SJCRH30 (cell line): Measurements from ENCODE around the gene RHBDF2. TPM values are rescaled to one million over a fixed set of nuclear protein-coding genes. Genes with fewer than 3 reads are reported as not detected.

Experiments
- DNase-seq, 2 experiments: peaks; one replicate each; pipeline ENCODE4 v3.0.0-alpha.2; 2015 to 2020
- H3K27ac ChIP-seq: fragments of 250-450 bp; sonication (Bioruptor Pico); 2 replicates; pipeline ENCODE4 v1.5.1; 2020; ENCODE audit warnings: mild to moderate bottlenecking, moderate library complexity
- H3K27me3 ChIP-seq: fragments of 250-450 bp; sonication (Bioruptor Pico); 2 replicates; pipeline ENCODE4 v1.5.1; 2020; ENCODE audit warnings: mild to moderate bottlenecking, moderate library complexity
- H3K36me3 ChIP-seq: fragments of 250-450 bp; sonication (Bioruptor Pico); 2 replicates; pipeline ENCODE4 v1.5.1; 2020; ENCODE audit warnings: mild to moderate bottlenecking, moderate library complexity
- H3K4me1 ChIP-seq: fragments of 250-450 bp; sonication (Bioruptor Pico); 2 replicates; pipeline ENCODE4 v1.5.1; 2020; ENCODE audit warnings: mild to moderate bottlenecking, moderate library complexity
- H3K4me3 ChIP-seq: fragments of 250-450 bp; sonication (Bioruptor Pico); 2 replicates; pipeline ENCODE4 v1.5.1; 2020; ENCODE audit warnings: mild to moderate bottlenecking, moderate library complexity
- H3K9me3 ChIP-seq: fragments of 250-450 bp; sonication (Bioruptor Pico); replicated peaks from 2 replicates; pipeline ENCODE4 v1.5.1; 2020; ENCODE audit warnings: mild to moderate bottlenecking, moderate library complexity
- total RNA-seq: library from RNA; depleted of rRNA; stranded (reverse); fragments of >200 nt; shearing (Covaris generic); gene quantifications from 2 replicates; pipeline ENCODE4 v1.2.3, GENCODE V29; 2014

The RHBDF2 gene
- total RNA-seq, 1 experiment from 2014 or later: 2.5 TPM

- Histone ChIP-seq H3K36me3 (no peaks in the 10 kb centered on the region; the same call in 1 of the 2 replicates), H3K9me3 (no peaks in the 10 kb centered on the region), H3K4me3 (no peak overlapping the region), H3K27me3 (no peaks in the 10 kb centered on the region), H3K27ac (no peak overlapping the region), H3K4me1 (peaks cover 35% of the 10 kb centered on the region)
- DNase-seq: no peak
These were observed 58.6 kb downstream of the RHBDF2 start for GRCh38 chr17:76442341-76443338.

GRCh38 chr17:76441686-76442340, 59.4 kb downstream of the RHBDF2 start:
- peaks cover 30% of the 10 kb centered on the region for H3K4me1 ChIP-seq
- no peaks in the 10 kb centered on the region for H3K9me3 ChIP-seq
- H3K27ac ChIP-seq: no peak overlapping the region
- no peak for DNase-seq
- no peak overlapping the region for H3K4me3 ChIP-seq
- no peaks in the 10 kb centered on the region; the same call in 1 of the 2 replicates for H3K36me3 ChIP-seq
- no peaks in the 10 kb centered on the region for H3K27me3 ChIP-seq

GRCh38 chr17:76440751-76441362, 60.4 kb downstream of the RHBDF2 start:
- Histone ChIP-seq H3K9me3 (no peaks in the 10 kb centered on the region), H3K27me3 (no peaks in the 10 kb centered on the region), H3K4me3 (no peak overlapping the region), H3K36me3 (no peaks in the 10 kb centered on the region; the same call in 1 of the 2 replicates), H3K4me1 (peaks cover 20% of the 10 kb centered on the region), H3K27ac (no peak overlapping the region)
- DNase-seq: no peak

GRCh38 chr17:76439314-76439928, 61.8 kb downstream of the RHBDF2 start:
- H3K9me3 ChIP-seq: no peaks in the 10 kb centered on the region
- no peak overlapping the region for H3K27ac ChIP-seq
- H3K27me3 ChIP-seq: no peaks in the 10 kb centered on the region
- no peak overlapping the region for H3K4me3 ChIP-seq
- peaks cover 6% of the 10 kb centered on the region; the same call in 1 of the 2 replicates for H3K4me1 ChIP-seq
- no peak for DNase-seq
- peaks cover under 1% of the 10 kb centered on the region for H3K36me3 ChIP-seq

GRCh38 chr17:76438906-76439305, 62.3 kb downstream of the RHBDF2 start:
- H3K27me3 ChIP-seq: no peaks in the 10 kb centered on the region
- H3K36me3 ChIP-seq: peaks cover 2% of the 10 kb centered on the region
- H3K4me1 ChIP-seq: peaks cover under 1% of the 10 kb centered on the region; the same call in 1 of the 2 replicates
- no peaks in the 10 kb centered on the region for H3K9me3 ChIP-seq
- H3K27ac ChIP-seq: no peak overlapping the region
- DNase-seq: no peak
- H3K4me3 ChIP-seq: no peak overlapping the region

GRCh38 chr17:76437467-76438402, 63.5 kb downstream of the RHBDF2 start:
- Histone ChIP-seq H3K9me3 (no peaks in the 10 kb centered on the region), H3K4me3 (no peak overlapping the region), H3K4me1 (no peaks in the 10 kb centered on the region), H3K27me3 (no peaks in the 10 kb centered on the region), H3K27ac (no peak overlapping the region), H3K36me3 (peaks cover 2% of the 10 kb centered on the region)
- DNase-seq: no peak

- no peaks in the 10 kb centered on the region for H3K9me3 ChIP-seq
- H3K4me1 ChIP-seq: no peaks in the 10 kb centered on the region
- no peak overlapping the region for H3K27ac ChIP-seq
- no peaks in the 10 kb centered on the region for H3K27me3 ChIP-seq
- no peak for DNase-seq
- no peak overlapping the region for H3K4me3 ChIP-seq
- peaks cover 2% of the 10 kb centered on the region; the same call in 1 of the 2 replicates for H3K36me3 ChIP-seq
These were observed 65.5 kb downstream of the RHBDF2 start for GRCh38 chr17:76435751-76436150.

GRCh38 chr17:76434870-76435269, 66.4 kb downstream of the RHBDF2 start:
- H3K27ac ChIP-seq: no peak overlapping the region
- H3K36me3 ChIP-seq: peaks cover 2% of the 10 kb centered on the region; the same call in 1 of the 2 replicates
- H3K9me3 ChIP-seq: no peaks in the 10 kb centered on the region
- no peaks in the 10 kb centered on the region for H3K27me3 ChIP-seq
- DNase-seq: no peak
- no peak overlapping the region for H3K4me3 ChIP-seq
- no peaks in the 10 kb centered on the region for H3K4me1 ChIP-seq

GRCh38 chr17:76433693-76434092, 67.5 kb downstream of the RHBDF2 start:
- no peaks in the 10 kb centered on the region for H3K9me3 ChIP-seq
- H3K36me3 ChIP-seq: peaks cover 2% of the 10 kb centered on the region; the same call in 1 of the 2 replicates
- H3K27me3 ChIP-seq: no peaks in the 10 kb centered on the region
- H3K4me1 ChIP-seq: no peaks in the 10 kb centered on the region
- no peak for DNase-seq
- no peak overlapping the region for H3K4me3 ChIP-seq
- H3K27ac ChIP-seq: no peak overlapping the region

- no peaks in the 10 kb centered on the region for H3K27me3 ChIP-seq
- H3K36me3 ChIP-seq: peaks cover 2% of the 10 kb centered on the region; the same call in 1 of the 2 replicates
- H3K27ac ChIP-seq: no peak overlapping the region
- peak in 1 of 2 experiments; percentile 30 for DNase-seq
- no peaks in the 10 kb centered on the region for H3K4me1 ChIP-seq
- H3K9me3 ChIP-seq: no peaks in the 10 kb centered on the region
- no peak overlapping the region for H3K4me3 ChIP-seq
These were observed 68.4 kb downstream of the RHBDF2 start for GRCh38 chr17:76432712-76433336.

GRCh38 chr17:76432004-76432403, 69.2 kb downstream of the RHBDF2 start:
- Histone ChIP-seq H3K27ac (no peak overlapping the region), H3K4me1 (no peaks in the 10 kb centered on the region), H3K4me3 (no peak overlapping the region), H3K9me3 (no peaks in the 10 kb centered on the region), H3K36me3 (peaks cover 2% of the 10 kb centered on the region; the same call in 1 of the 2 replicates), H3K27me3 (no peaks in the 10 kb centered on the region)
- DNase-seq: no peak

GRCh38 chr17:76431509-76431908, 69.7 kb downstream of the RHBDF2 start:
- Histone ChIP-seq H3K4me3 (no peak overlapping the region), H3K36me3 (peaks cover 2% of the 10 kb centered on the region; the same call in 1 of the 2 replicates), H3K27me3 (no peaks in the 10 kb centered on the region), H3K4me1 (no peaks in the 10 kb centered on the region), H3K27ac (no peak overlapping the region), H3K9me3 (no peaks in the 10 kb centered on the region)
- DNase-seq: no peak

- no peak overlapping the region for H3K4me3 ChIP-seq
- no peaks in the 10 kb centered on the region for H3K27me3 ChIP-seq
- no peak overlapping the region for H3K27ac ChIP-seq
- H3K9me3 ChIP-seq: no peaks in the 10 kb centered on the region
- no peak for DNase-seq
- no peaks in the 10 kb centered on the region for H3K36me3 ChIP-seq
- no peaks in the 10 kb centered on the region for H3K4me1 ChIP-seq
These were observed 72.7 kb downstream of the RHBDF2 start for GRCh38 chr17:76428511-76428910.
